NCI-H1930 (cell line): ENCODE measurements around the gene ALG5.

ENCODE experiments used
- DNase-seq, 2 experiments: peaks; one replicate each; lab custom pipeline; 2025; lab: John Stamatoyannopoulos, UW

ALG5 gene

GRCh38 chr13:36999054-36999714 is at the start of gene ALG5:
ALG5 (minus strand) TSS chr13:36999340; CDS start chr13:36999300, 40 bp downstream.
- DNase-seq: peak; percentile 92 to 97

- no peak for DNase-seq
Observed at GRCh38 chr13:37047846-37048245, 48.7 kb upstream of the ALG5 start.

DNA sequence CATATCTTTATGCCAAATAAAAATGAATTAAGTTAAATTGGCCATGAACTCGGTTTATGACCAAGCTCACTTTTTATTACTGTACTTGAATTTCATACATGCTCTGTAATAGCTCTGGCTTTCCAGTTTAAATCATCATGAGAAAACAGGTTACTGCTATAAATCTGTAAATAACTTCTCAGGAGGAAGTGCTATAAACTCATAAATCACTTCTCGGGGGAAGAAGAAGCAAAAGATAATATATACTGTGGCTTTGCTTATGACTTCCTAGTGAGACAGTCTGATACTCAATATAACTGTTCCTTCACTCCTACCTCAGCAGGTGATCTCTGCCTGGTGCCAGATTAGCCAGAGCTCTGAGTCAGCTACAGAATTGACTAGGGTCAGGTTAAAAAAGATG is 47.9 kb upstream of the ALG5 start:
- DNase-seq: no peak

DNA sequence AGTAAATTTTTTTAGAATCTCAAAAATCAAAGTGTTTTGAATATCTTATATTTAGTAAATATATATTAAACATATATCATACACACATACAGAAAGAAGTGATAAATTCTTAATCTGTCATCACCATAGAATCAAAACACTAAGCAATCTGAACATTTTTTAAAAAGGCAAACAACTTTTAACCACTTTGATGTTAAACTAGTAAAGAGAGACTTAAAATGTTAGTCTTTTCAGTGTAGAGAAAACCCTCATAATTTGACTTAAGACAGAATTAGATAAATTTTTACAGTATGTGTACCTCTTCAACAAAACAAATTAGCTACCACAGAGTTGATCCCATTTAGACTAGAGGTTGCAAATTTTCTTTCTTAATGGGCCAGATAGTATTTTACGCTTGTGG is 46.9 kb upstream of the ALG5 start:
- no peak for DNase-seq

GRCh38 chr13:37040789-37041188 is 41.6 kb upstream of the ALG5 start:
- no peak for DNase-seq

DNA sequence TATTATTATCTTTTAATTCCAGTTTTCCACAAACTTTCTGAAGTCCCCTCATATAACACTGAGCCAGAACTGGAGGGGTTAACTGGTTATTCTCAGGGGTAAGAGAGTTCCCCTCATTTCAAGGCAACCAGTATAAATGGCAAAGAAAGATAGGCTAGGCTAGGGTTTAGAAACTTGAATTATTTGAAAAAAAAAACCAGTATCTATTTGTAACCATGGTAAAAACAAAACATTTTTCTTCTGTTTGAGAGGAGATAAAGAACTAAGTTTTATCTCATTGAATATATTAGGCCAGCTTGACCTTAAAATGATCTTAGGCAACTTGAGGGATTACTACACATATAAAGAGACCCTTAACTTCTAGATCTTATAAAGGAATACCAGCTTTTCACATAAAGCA is 40.8 kb upstream of the ALG5 start:
- no peak for DNase-seq

DNA sequence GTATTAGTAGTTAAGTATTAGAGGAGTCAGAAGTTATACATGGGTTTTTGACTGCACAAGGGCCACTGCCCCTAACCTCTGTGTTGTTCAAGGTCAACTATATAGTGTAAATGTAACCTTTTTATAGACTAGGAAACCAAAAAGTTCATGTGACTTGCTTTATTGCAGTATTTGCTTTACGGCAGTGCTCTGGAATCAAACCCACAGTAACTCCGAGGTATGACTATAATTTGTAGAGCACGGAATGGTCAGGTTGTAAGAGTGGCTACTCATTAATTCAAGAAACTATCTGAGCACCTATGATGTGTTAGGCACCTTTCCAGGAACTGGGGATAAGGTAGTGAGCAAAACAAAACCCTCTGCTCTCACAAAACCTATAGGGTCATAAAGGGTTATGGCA is 38.1 kb upstream of the ALG5 start:
- DNase-seq: no peak

- DNase-seq: no peak
Observed at GRCh38 chr13:37029617-37030016, 30.5 kb upstream of the ALG5 start.

- no peak for DNase-seq
Observed at GRCh38 chr13:37027639-37028038, 28.5 kb upstream of the ALG5 start.

GRCh38 chr13:37026771-37027170 is 27.6 kb upstream of the ALG5 start:
- DNase-seq: no peak

- DNase-seq: no peak
Observed at GRCh38 chr13:37023871-37024270, 24.7 kb upstream of the ALG5 start.

- no peak for DNase-seq
Observed at GRCh38 chr13:37014609-37015008, 15.5 kb upstream of the ALG5 start.

- no peak for DNase-seq
Observed at GRCh38 chr13:37011788-37012187, 12.6 kb upstream of the ALG5 start.

DNA sequence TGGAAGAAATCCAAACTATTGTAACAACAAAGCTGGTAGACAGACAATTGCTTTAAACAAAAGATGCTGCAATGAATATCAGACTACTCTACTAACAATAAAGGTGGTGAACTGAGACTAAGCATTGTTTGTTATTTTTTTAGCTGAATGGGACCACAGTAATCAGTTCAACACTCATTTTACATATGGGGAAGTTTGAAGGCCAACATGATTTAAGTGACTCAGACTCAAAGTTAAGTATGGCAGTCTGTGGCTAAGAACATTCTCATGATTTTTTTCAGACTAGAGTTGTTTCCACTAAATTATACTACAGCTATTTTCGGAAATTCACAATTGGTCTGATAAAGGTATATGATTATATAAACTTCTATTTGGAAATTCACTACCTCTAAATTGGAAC is 11.9 kb upstream of the ALG5 start:
- DNase-seq: no peak

DNA sequence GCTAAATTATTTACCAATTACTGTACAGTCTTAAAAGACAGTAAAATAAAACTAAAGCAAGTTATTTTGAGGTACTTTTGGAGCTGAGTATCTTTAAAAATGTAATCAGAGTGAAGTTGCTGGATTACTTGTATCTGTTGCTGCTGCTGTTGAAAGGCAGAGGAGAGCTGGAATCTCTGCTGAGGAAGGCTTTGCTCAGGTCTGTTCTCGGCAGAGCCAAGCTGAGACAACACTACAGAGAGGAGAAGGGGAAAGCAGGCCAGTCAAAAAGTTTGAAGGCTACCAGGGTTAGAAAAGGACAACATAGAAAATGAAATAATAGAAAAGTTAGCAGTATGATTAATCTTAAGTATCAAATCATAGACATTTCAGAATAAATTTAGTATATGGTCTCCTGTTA is 11.3 kb upstream of the ALG5 start:
- no peak for DNase-seq

DNA sequence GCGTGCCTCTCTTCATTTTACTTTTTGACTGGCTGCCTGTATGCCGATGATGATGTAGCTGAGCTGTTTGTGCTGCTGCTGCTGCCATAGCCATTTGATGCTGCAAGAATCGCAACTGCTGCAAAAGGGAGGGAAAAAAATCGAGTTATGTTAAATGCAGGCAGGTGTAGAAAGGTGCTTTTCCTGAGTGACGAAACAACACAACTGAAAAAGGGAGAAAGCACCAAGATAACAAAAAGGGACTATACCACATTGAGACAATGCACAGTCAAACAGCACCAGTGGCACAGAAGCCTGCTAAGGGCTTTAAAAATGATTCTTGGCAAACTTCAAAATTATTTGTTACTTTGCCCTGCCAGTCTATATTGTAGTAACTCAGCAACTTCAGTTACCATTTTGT is 10.6 kb upstream of the ALG5 start:
- no peak for DNase-seq

DNA sequence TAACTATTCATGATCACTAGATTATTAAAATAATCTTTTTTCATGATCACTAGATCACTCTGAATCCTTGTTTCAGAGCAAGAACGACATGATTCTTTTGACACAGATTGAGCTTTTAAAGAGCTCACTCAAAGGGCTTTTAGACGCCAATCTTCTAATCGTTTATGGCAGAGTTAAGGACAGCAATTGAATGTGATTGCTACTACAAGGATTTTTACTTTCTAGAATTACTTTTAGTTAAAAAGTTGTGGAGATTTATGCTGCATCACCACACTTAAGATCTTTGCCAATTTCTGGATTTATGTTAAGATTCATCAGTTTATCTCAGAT is 2.7 kb upstream of the ALG5 start:
- DNase-seq: no peak

- peak in 1 of 2 experiments; percentile 26 for DNase-seq
Observed at GRCh38 chr13:36998624-36999041, 507 bp downstream of the ALG5 start.

DNA sequence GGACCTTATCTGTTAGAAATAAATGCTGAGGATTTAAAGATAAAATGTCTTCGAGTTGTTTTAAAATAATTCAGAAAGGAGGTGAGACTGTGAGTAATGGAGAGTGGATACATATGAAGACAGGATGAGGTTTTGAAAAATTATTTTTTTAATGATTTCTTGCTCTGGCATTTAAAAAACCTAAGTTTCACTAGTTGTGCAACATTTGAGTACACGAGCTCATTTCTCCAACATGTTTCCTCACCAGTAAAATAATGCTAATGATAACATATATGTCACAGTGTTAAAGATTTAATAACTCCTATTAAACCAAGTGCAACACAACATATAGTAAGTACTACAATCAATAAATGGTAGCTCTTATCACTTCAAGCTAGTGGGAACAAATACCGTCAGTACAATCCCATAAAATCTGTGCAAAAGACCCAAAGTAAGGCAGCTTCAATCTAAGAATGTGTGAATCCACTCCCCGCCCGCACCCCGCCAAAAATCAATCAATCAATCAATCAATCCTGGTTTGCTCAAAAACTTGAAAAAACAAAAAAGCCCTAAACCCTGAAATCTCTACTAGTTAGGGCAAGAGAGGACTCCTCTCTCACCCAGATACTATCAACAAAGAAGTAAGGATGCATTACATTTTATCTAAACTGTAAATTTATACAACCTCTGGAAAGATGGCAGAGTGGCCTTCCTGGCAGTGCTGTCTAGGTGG is 1.3 kb downstream of the ALG5 start:
- DNase-seq: no peak

DNA sequence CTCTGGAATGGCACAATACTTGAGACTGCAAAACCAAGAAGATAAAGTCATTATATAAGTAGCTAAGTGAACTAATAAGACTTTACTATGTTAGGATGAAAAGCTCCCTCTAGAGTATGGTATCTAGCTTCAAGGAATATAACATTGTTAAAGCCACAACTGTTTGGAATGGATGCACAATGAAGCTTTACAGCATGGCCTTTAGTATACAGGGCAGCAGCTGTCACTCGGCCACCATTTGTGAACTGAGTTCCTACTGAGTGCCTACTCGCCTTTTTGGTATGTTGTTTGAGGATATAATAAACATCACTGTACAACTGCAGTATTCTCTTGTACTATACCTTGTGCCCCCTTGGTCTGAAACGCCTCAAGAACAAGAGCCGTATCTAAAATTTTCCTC is 6.8 kb downstream of the ALG5 start:
- no peak for DNase-seq

GRCh38 chr13:36986462-36987240 is 12.5 kb downstream of the ALG5 start:
- no peak for DNase-seq

- peak in 1 of 2 experiments; percentile 13 for DNase-seq
Observed at GRCh38 chr13:36981156-36981743, 17.9 kb downstream of the ALG5 start.
